GM21528 (cell line): ENCODE data around the gene DENND2D.

ENCODE experiments used
- ATAC-seq: cut with Tn5 transposase; IDR thresholded peaks from one replicate; pipeline ENCODE4 v1.9.1; 2021; ENCODE audit warnings: mild to moderate bottlenecking, moderate library complexity; ENCODE audit not compliant: unreplicated experiment, low FRiP score

The DENND2D gene

GRCh38 chr1:111183308-111184069 lies 17.0 kb downstream of the DENND2D start:
- no peak for ATAC-seq

DNA sequence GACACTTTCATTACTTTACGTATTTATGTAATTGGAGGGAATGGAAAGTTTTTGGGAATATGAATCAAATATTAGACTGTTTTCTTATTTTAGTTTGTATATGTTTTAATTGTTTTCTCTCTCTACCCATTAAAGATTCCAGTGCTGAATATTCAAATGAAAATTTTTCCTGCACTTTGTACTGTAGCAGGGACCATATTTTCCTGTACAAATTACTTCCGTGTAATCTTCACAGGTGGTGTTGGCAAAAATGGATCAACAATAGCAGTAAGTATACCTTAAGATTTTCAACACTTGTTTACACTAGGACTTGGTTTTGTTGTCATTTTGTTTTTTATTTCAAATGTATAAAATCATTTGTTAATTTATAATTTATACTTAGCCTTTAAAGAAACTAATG lies 18.4 kb downstream of the DENND2D start:
- no peak for ATAC-seq

- ATAC-seq: no peak
Observed at GRCh38 chr1:111179968-111180533, 20.4 kb downstream of the DENND2D start.

GRCh38 chr1:111176678-111177077 lies 23.8 kb downstream of the DENND2D start:
- ATAC-seq: no peak

DNA sequence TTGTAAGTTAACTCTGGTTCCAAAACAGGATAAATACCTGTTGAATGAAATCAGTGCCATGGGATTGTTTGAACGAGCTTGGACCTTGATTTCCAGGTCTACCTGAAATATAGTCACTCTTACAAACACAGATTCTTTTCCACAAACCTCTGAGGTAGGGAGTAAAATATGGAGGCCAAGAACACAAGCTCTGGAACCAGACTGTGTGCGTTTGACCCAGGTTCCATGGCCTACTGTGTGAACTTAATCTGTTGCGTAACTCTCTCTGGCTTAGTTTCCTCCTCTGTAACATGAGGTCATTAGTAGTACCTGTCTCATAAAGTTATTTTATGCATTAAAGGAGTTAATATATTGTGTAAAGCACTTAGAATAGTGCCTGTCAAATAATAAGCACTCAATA lies 25.1 kb downstream of the DENND2D start:
- ATAC-seq: no peak

DNA sequence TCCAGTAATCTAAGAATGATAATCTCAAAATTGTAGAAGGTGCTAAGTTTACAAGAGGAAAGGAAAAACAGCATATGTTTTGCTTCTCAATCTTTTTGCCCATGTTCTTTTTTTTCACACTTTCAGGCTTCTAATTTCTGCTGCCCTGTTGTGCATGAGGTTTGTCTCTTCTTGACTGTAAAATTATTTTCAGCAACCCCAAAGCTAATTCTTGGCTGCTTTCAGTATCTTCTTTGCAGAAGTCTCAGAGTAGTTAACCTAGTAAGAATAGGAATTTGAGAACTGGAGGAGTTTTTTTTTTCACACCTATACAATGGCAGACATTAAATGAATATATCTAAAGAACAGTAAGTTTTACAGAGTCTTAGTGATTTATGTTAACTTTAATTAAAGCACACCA lies 26.4 kb downstream of the DENND2D start:
- no peak for ATAC-seq

- ATAC-seq: no peak
Observed at GRCh38 chr1:111172463-111172862, 28.0 kb downstream of the DENND2D start.

DNA sequence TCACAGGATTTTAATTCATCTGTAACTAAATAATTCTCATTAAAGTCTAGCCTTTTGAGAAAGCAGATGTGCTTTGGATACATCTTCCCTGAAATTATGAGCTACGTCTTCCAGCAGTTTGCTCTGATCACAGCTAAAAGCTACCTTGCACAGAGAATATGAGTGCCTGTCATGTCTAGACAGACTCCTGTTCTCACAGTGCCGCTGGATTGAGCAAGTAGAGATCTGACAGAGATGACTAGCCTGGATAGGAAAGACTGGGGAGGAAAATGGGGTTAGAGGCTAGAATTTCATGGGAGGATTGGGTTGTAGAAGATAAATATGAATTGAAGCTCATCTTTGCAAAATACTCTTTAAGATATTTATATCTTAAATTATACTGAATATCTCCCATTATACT lies 36.3 kb downstream of the DENND2D start:
- no peak for ATAC-seq

GRCh38 chr1:111163363-111163762 lies 37.1 kb downstream of the DENND2D start:
- ATAC-seq: no peak

DNA sequence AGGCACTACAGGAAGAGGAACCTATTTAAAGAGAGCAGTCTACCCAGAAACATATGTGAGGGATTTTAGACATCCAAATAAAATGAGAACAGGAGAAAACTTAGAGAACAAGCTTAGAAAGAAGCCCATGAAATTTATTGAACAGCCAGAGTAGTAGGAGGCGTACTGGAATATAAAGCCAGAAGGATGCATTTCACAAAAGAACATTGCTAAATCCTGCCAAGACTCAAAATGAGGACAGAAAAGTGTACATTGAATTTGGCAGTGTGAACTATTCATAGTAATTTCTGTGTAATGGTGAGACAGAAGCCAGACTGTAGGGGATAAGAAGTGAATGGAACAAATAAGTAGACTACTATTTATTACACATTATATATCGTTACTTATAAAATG lies 38.0 kb downstream of the DENND2D start:
- ATAC-seq: no peak

DNA sequence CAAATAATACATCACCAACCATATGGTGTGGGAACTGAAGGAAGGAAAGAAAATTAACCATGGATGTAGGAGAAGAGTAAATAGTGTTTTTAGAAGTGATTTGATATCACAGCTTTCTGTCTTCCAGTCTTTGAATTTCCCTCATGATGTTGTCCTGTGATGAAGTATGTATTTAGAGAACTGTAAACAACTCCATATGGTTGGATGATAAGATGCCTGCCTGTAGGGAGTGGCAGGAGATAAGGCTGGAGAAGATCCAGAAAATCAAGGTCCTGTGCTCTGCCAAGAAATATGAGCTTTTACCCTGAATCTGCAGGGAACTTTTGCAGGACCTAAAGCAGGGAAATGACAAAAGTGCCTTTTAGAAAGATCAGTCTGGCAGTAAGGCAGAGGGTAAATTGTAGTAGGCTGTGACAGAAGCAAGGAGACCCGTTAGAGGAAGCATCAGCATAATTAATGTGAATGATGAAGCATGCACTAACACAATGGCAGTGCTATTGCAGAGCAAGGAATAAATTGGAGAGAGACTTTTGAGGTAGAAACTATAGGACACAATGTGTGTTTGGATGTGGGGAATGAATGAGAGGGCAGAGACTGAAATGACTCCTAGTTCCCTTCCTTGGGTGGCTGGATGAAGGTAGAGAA lies 38.5 kb downstream of the DENND2D start:
- no peak for ATAC-seq

- ATAC-seq: no peak
Observed at GRCh38 chr1:111157431-111157830, 43.0 kb downstream of the DENND2D start.

DNA sequence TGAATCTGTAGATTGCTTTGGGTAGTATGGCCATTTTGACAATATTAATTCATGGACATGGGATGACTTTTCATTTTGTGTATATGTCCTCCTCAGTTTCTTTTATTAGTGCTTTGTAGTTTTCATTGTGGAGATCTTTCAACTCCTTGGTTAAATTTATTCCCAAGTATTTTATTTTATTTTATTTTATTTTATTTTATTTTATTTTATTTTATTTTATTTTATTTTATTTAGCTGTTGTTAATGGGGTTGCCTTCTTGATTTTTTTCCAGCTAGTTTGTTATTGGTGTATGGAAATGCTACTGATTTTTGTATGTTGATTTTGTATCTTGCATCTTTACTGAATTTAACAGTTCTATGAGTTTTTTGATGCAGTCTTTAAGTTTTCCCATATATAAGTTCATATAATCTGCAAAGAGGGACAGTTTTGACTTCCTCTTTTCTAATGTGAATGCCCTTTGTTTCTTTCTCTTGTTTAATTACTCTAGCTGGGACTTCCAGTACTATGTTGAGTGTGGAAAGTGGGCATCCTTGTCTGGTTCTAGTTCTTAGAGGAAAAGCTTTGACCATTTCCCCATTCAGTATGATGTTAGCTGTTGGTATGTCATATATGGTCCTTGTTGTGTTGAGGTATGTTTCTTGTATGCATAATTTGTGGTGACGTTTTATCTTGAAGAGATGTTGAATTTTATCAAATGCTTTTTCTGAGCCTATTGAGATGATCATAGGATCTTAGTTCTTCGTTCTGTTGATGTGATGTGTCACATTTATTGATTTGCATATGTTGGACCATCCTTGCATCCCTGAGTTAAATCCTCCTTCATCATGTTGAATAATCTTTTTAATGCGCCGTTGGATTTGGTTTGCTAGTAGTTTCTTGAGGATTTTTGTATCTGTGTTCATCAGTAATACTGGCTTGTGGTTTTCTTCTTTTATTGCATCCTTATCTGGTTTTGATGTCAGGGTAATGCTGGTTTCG lies 46.1 kb downstream of the DENND2D start:
- no peak for ATAC-seq

DNA sequence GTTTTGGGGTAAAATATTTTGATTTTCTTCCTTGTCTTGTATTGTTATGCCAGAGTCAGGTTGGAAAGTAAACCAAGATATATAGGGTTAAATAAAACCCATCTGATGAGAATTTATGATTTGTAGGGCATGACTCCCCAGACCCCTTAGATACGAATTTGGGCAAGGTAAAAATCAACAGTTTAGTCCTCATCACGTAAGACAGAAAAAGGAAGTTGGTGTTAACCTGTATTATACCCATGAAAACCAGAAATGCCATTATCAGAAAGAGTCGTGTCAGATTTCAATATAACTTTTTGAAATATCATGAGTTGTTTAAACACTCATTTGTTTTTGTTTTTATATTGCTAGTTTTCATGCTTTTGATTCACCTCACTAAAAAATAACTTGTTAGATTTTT lies 48.6 kb downstream of the DENND2D start:
- ATAC-seq: no peak

DNA sequence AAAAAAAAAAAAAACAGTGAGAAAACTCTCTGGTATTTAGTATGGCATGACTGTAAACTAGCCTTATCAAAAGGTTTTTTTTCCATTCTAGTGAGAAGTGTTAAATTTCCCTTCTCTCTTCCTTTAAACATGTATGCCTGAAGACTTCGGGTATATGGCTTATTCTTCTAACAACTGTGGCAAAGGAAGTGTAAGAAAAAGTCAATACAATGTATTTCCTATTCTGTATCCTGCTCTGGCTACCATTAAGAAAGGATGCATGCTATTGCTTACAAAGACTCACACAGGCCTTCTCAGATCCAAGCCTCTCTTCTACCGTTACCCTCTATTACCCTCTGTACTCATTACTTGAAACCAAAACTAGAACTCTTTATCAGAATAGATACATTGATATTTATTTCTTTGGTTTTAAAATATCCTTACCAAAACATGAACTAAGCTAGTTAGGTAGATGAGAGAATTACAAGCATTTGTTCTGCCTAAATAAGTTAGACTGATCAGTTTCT lies 52.0 kb downstream of the DENND2D start:
- ATAC-seq: no peak

DNA sequence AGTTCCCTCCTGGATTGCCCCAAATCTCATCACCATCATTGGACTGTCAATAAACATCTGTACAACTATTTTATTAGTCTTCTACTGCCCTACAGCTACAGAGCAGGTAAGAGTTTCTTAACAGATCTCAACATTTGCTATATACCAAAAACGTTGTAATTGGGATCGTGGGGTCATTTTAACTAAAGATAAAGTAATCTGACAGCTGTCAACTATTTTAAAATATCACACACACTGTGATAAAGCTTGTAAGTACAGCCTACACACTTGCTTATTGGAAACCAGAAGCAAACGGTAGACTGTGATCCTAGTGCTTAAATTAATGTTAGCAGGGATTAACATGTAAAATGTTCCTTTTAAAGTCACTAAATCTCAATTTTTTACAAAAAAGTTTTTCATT lies 52.5 kb downstream of the DENND2D start:
- ATAC-seq: no peak

DNA sequence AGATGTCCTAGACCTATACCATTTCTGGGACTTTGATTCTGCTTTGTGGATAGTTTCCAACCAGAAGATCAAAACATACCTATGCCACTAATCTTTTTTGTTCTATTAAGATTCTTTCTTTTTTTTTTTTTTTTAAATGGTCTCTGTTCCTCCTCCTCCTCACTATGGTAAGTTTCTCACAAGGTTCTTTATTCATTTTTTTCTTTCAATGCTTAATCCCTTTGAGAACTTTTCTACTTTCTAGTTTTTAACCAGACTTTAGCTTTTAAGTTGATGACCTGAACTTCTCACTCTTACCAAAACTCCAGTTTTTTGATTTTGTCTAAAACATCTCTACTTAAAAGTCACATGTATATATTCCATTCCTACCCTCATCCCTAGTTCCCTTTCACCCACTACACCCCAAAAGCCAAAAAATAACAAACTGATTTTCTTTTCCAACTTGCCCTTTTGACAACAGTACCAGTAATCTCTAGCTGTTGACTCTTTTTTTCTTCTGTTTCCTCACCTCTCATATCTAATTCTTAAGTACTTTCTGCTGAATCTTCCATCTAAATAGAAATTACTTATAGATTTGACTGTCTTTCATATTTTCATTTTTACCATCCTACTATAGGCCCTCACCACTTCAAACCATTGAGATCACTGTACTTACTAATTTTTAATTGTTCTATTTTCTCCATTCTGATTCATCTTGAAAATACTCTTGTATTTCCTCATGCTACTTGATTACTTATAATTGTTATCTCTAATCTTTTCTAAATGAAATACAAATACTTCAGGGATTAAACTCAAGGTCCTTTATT lies 54.3 kb downstream of the DENND2D start:
- no peak for ATAC-seq

DNA sequence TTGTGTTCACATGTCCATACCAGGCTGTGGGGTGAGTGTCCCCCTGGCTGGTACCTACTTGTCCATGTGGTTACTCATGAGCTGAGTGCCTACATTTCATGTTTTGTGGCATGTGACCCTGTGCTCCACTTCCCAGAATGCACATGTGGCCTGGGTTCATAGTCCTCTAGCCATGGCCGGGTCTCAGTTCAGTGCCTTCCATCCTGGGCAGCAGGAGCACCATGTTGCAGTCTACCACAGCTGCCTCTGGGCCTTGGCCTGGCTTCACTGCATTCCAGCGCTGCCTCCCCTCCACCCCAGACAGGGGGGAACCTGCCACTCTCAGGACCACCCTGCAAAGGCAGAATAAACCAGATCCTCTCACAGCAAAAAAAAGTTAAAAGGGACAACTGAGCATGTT lies 54.9 kb downstream of the DENND2D start:
- ATAC-seq: no peak

DNA sequence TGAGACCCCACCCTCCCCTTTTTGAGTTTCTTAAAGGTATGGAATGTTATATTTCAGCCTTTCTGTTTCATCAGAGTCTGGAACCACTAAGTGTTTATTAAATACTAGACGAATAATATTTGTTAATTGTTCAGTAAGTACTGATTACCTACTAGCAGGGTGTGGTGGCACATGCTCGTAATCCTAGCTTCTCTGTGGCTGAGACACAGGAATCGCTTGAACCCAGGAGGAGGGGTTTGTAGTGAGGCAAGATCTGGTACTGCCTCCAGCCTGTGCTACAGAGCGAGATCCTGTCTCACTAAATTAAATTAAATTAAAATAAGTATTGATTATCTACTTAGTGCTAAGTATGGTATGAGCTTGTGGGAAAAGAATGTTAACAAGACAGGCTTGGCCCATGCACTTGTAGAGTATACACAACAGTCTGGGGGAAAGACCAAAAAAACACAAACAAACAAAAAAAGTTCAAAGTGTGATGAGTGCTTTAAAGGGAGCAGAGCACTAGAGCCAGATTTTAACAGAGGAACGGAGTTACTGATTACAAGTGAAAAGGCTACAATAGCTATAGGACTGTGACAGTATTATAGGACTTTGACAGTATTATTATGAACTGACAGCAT lies 58.0 kb downstream of the DENND2D start:
- no peak for ATAC-seq
